CD4-positive, alpha-beta T cell (primary cell): ENCODE data around the gene ACSF2. TPM values are rescaled to one million over a fixed set of nuclear protein-coding genes. Genes with fewer than 3 reads are reported as not detected.

ENCODE experiments used
- ATAC-seq: fragments of 200-7000 bp; cut with Tn5 transposase; one replicate; pipeline ENCODE4 v1.10.0; 2022; ENCODE audit warnings: mild to moderate bottlenecking; ENCODE audit not compliant: poor library complexity
- CTCF ChIA-PET: fragments of 350-600 bp; sonication (Branson Sonifier 250); formaldehyde crosslinking; loops from one replicate; lab custom pipeline; 2021; ENCODE audit warnings: antibody characterized with exemption, inconsistent platforms; lab: Charles Lee
- POLR2A ChIA-PET: fragments of 350-600 bp; sonication (Branson Sonifier 250); formaldehyde crosslinking; loops from one replicate; lab custom pipeline; 2021; ENCODE audit warnings: antibody characterized with exemption, inconsistent platforms; lab: Charles Lee
- DNase-seq, 14 experiments: peaks; one replicate each; pipeline ENCODE4 v3.0.0-alpha.2; 2013 to 2020; ENCODE audit warnings: mixed read lengths in 2 of 14
- H3K27ac ChIP-seq, 2 donors: one replicate each; pipeline versions ENCODE4 v1.5.1 to v1.7.0; 2013; ENCODE audit warnings: low read length in 2 of 2, low read depth in 1 of 2, mild to moderate bottlenecking in 1 of 2
- H3K27me3 ChIP-seq, 2 experiments: 1 replicate in 1 of 2; 2 replicates in 1 of 2; pipeline versions ENCODE4 v1.6.1 to v1.7.0; 2013; ENCODE audit warnings: low read length in 2 of 2, control low read depth in 1 of 2, mild to moderate bottlenecking in 1 of 2, moderate library complexity in 1 of 2; ENCODE audit not compliant: insufficient read depth in 2 of 2, control insufficient read depth in 1 of 2
- H3K36me3 ChIP-seq: one replicate; pipeline ENCODE4 v1.6.1; 2013; ENCODE audit warnings: low read length, control low read depth; ENCODE audit not compliant: insufficient read depth
- H3K4me1 ChIP-seq: one replicate; pipeline ENCODE4 v1.6.1; 2013; ENCODE audit warnings: low read length, control low read depth; ENCODE audit not compliant: insufficient read depth
- H3K4me3 ChIP-seq: one replicate; pipeline ENCODE4 v1.5.1; 2013; ENCODE audit warnings: mild to moderate bottlenecking, low read length, moderate library complexity
- H3K9me3 ChIP-seq, 2 experiments: 1 replicate in 1 of 2; 2 replicates in 1 of 2; pipeline versions ENCODE4 v1.6.1 to v1.7.0; 2013; ENCODE audit warnings: low read length in 2 of 2, mild to moderate bottlenecking in 2 of 2, control low read depth in 1 of 2, moderate library complexity in 1 of 2; ENCODE audit not compliant: control insufficient read depth in 1 of 2, insufficient read depth in 1 of 2
- H3K27ac Mint-ChIP-seq: one replicate; pipeline ENCODE4 v1.8.0; 2020; ENCODE audit warnings: mixed read lengths
- H3K27me3 Mint-ChIP-seq: one replicate; pipeline ENCODE4 v1.8.0; 2021; ENCODE audit warnings: mixed read lengths
- H3K36me3 Mint-ChIP-seq: one replicate; pipeline ENCODE4 v1.8.0; 2021; ENCODE audit warnings: low read depth, mixed read lengths
- H3K4me1 Mint-ChIP-seq: one replicate; pipeline ENCODE4 v1.8.0; 2021; ENCODE audit warnings: low read depth, mixed read lengths
- H3K4me3 Mint-ChIP-seq: one replicate; pipeline ENCODE4 v1.8.0; 2020; ENCODE audit warnings: mild to moderate bottlenecking, mixed read lengths
- H3K9me3 Mint-ChIP-seq: one replicate; pipeline ENCODE4 v1.8.0; 2020; ENCODE audit warnings: mixed read lengths
- intact Hi-C, 2 experiments: fragments of 100-400 bp; cut with DNase I in 1 of 2; cut with micrococcal nuclease in 1 of 2; formaldehyde crosslinking; loops; one replicate each; pipeline versions ENCODE4 v1.15.1 to v1.9.0; 2023 to 2025; cut with DNase I, micrococcal nuclease
- total RNA-seq, 174 experiments: library from RNA in 2 of 174; stranded (reverse) in 2 of 174; gene quantifications; one replicate each; pipeline ENCODE4 v1.2.3 and lab custom pipeline; 2021 to 2026
- TF ChIP-seq, protein P1 (sequence below): fragments of 200-600 bp; IDR thresholded peaks from one replicate; pipeline ENCODE4 v1.8.0; 2022; ENCODE audit warnings: antibody characterized with exemption, mild to moderate bottlenecking

The ACSF2 gene
- total RNA-seq, 2 experiments from 2014 or later = 11.9 to 13.9 TPM

DNA sequence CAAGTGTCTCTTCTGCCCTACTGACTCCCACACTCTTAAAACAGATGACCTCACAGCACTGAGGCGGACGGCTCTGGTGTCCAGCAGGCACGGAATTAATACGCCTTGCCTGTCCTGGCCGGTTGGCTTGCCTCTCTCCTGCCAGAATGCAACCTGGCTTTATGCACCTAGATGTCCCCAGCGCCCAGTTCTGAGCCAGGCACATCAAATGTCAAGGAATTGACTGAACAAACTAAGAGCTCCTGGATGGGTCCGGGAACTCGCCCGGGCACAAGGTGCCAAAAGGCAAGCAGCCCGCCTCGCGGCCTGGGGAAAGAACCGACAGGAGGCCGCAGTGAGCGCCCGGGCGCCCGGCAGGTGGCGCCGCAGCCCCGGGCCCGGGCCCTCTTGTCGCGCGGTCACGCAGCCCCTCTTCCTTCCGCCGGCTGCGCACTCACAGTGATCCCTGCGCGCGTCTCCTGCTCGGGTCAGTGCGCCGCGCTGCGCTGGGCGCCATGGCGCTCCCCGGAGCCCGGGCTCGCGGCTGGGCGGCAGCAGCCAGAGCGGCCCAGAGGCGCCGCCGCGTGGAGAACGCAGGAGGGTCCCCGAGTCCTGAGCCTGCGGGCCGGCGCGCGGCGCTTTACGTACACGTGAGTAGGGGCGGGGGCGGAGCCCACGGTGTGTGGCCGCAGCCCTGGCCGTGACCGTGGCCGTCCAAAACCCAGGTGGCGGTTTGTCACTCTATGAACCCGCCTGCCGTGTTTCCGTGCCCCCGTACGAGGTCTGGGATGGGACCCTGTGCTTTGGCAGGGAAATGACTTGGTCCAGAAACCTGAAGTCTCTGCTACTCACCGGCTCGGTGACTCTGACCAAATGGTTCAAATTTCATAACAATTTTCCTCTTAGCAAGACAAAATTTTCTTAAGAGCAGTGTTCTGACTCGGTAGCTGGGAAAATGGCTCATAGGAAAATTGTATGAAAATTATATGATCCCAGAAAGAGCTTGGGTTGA is 52.7 kb downstream of the ACSF2 start, which contains the start of gene RSAD1:
Gene RSAD1, plus strand, starts transcription at position 470 of the 991 bp plus-strand sequence. Its CDS starts 25 bp downstream, at position 495.
- peak within 1 kb of the TSS; percentile 68 to 83 for H3K27ac ChIP-seq
- ChIA-PET POLR2A (interaction anchor here (1.0 to 2.1 kb wide), 4 partner anchors 52 to 389 kb away, joined by 4 to 21 read pairs (median 4); partner anchors contain the start of genes ACSF2 and LRRC59), CTCF (interaction anchor here (0.7 to 2.1 kb wide), 17 partner anchors 11 to 152 kb away, joined by 3 to 19 read pairs (median 4); partner anchors contain the start of genes LRRC59, SPATA20 and XYLT2)
- H3K27me3 ChIP-seq = no peaks in the 10 kb centered on the region
- H3K36me3 ChIP-seq = peaks cover 19% of the 10 kb centered on the region
- H3K9me3 ChIP-seq = no peaks in the 10 kb centered on the region
- peak within 1 kb of the TSS; percentile 88 for H3K27ac Mint-ChIP-seq
- H3K4me1 ChIP-seq = peaks cover 30% of the 10 kb centered on the region
- ATAC-seq (peak; percentile 89), DNase-seq (peak; percentile 74 to 96 (median 84))
- peaks cover 23% of the 10 kb centered on the region for H3K4me1 Mint-ChIP-seq
- H3K4me3 ChIP-seq = peak within 1 kb of the TSS; percentile 94
- peaks cover 25% of the 10 kb centered on the region for H3K36me3 Mint-ChIP-seq
- TF ChIP-seq, protein P1, sequence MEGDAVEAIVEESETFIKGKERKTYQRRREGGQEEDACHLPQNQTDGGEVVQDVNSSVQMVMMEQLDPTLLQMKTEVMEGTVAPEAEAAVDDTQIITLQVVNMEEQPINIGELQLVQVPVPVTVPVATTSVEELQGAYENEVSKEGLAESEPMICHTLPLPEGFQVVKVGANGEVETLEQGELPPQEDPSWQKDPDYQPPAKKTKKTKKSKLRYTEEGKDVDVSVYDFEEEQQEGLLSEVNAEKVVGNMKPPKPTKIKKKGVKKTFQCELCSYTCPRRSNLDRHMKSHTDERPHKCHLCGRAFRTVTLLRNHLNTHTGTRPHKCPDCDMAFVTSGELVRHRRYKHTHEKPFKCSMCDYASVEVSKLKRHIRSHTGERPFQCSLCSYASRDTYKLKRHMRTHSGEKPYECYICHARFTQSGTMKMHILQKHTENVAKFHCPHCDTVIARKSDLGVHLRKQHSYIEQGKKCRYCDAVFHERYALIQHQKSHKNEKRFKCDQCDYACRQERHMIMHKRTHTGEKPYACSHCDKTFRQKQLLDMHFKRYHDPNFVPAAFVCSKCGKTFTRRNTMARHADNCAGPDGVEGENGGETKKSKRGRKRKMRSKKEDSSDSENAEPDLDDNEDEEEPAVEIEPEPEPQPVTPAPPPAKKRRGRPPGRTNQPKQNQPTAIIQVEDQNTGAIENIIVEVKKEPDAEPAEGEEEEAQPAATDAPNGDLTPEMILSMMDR = peak; percentile 84
- no peaks in the 10 kb centered on the region for H3K9me3 Mint-ChIP-seq
- peak within 1 kb of the TSS; percentile 95 for H3K4me3 Mint-ChIP-seq
- no peaks in the 10 kb centered on the region for H3K27me3 Mint-ChIP-seq
- intact Hi-C loops = loop anchor here (2.0 to 5.0 kb wide), 6 partner anchors 52 to 364 kb away; partner anchors contain the start of genes ACSF2 (in 1 of the 2), EME1 (in 1 of the 2) and MRPL27 (in 1 of the 2)

DNA sequence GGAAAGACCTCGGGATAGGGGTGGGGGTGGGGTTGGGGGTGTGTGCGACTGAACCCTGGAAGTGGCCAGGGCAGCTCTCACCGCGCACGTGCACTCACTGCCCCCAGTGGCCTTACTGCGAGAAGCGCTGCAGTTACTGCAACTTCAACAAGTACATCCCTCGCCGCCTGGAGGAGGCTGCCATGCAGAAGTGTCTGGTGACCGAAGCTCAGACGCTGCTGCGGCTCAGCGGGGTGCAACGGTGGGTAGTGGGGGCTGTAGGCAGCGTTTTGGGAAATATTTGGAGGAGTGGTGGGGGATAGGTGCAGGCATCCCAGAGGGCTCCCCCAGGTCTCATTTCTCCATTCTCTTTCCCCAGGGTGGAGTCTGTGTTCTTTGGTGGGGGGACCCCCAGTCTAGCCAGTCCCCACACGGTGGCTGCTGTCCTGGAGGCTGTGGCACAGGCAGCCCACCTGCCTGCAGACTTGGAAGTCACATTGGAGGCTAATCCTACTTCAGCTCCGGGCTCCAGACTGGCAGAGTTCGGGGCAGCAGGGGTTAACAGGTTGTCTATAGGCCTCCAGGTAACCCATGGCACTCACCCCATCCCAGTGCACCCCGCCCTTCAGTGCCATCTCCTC is 53.6 kb downstream of the ACSF2 start:
- H3K9me3 ChIP-seq = no peaks in the 10 kb centered on the region
- intact Hi-C loops = loop anchor here (2.0 to 10.0 kb wide), 7 partner anchors 53 to 363 kb away; partner anchors contain the start of genes ACSF2 (in 1 of the 2), EME1 (in 1 of the 2), MRPL27 (in 1 of the 2) and SPATA20 (in 1 of the 2)
- H3K27me3 ChIP-seq = no peaks in the 10 kb centered on the region
- peak overlapping the region; percentile 95 for H3K4me3 Mint-ChIP-seq
- POLR2A ChIA-PET = interaction anchor here (1.0 to 2.1 kb wide), 4 partner anchors 53 to 388 kb away, joined by 4 to 21 read pairs (median 4); partner anchors contain the start of genes ACSF2 and LRRC59
- peaks cover 30% of the 10 kb centered on the region for H3K4me1 ChIP-seq
- peak overlapping the region; percentile 94 for H3K4me3 ChIP-seq
- peaks cover 29% of the 10 kb centered on the region for H3K36me3 ChIP-seq
- H3K27me3 Mint-ChIP-seq = no peaks in the 10 kb centered on the region
- CTCF ChIA-PET = interaction anchor here (0.6 to 2.1 kb wide), 16 partner anchors 10 to 223 kb away, joined by 3 to 19 read pairs (median 4); partner anchors contain the start of genes LRRC59, SPATA20 and XYLT2
- H3K27ac ChIP-seq = no peak overlapping the region
- no peaks in the 10 kb centered on the region for H3K9me3 Mint-ChIP-seq
- TF ChIP-seq, protein P1 = peak; percentile 25
- DNase-seq = peak; percentile 51 to 84 (median 58)
- H3K27ac Mint-ChIP-seq = peak overlapping the region; percentile 79
- H3K36me3 Mint-ChIP-seq = peaks cover 34% of the 10 kb centered on the region
- H3K4me1 Mint-ChIP-seq = peaks cover 23% of the 10 kb centered on the region
- peak; percentile 60 for ATAC-seq
